Osteoblast (primary cell): ENCODE measurements around the gene ETDB. TPM values are rescaled to one million over a fixed set of nuclear protein-coding genes. Genes with fewer than 3 reads are reported as not detected.
A peak's percentile ranks its signal among the peaks of the same experiment; 100 is the strongest.

Experiments
- DNase-seq: peaks from one replicate; pipeline ENCODE4 v3.0.0; 2011; ENCODE audit warnings: low spot score, mixed read lengths; ENCODE audit not compliant: insufficient read length; ENCODE audit errors: missing footprints
- H2AFZ ChIP-seq: 2 replicates; pipeline ENCODE4 v1.6.0; 2011; ENCODE audit warnings: mild to moderate bottlenecking, low read length
- H3K27ac ChIP-seq: 2 replicates; pipeline ENCODE4 v1.5.1; 2011; ENCODE audit warnings: mild to moderate bottlenecking, low read depth, low read length, moderate library complexity
- H3K27me3 ChIP-seq: 2 replicates; pipeline ENCODE4 v1.6.0; 2012; ENCODE audit warnings: mild to moderate bottlenecking, control low read depth, inconsistent platforms, low read length, moderate library complexity; ENCODE audit not compliant: insufficient read depth
- H3K36me3 ChIP-seq: 2 replicates; pipeline ENCODE4 v1.5.1; 2011; ENCODE audit warnings: mild to moderate bottlenecking, low read length, control low read depth, moderate library complexity; ENCODE audit not compliant: insufficient read depth
- H3K4me1 ChIP-seq: 2 replicates; pipeline ENCODE4 v1.5.1; 2011; ENCODE audit warnings: mild to moderate bottlenecking, low read length, control low read depth, moderate library complexity; ENCODE audit not compliant: insufficient read depth
- H3K4me2 ChIP-seq: 2 replicates; pipeline ENCODE4 v1.6.0; 2011; ENCODE audit warnings: mild to moderate bottlenecking, low read length; ENCODE audit not compliant: insufficient read depth
- H3K4me3 ChIP-seq: fragments of 200-600 bp; sonication (generic); 3 replicates; pipeline ENCODE4 v1.5.1; 2012; ENCODE audit warnings: mild to moderate bottlenecking, low read length, inconsistent platforms; ENCODE audit not compliant: insufficient read depth
- H3K79me2 ChIP-seq: 2 replicates; pipeline ENCODE4 v1.6.0; 2012; ENCODE audit warnings: mild to moderate bottlenecking, low read length, control low read depth, inconsistent platforms; ENCODE audit not compliant: insufficient read depth
- H3K9me3 ChIP-seq: 2 replicates; pipeline ENCODE4 v1.5.1; 2011; ENCODE audit warnings: low read depth, low read length, control low read depth
- H4K20me1 ChIP-seq: 2 replicates; pipeline ENCODE4 v1.6.0; 2012; ENCODE audit warnings: mild to moderate bottlenecking, low read length, control low read depth; ENCODE audit not compliant: insufficient read depth
- CTCF ChIP-seq: IDR thresholded peaks from 2 replicates; pipeline ENCODE4 v1.5.1; 2011; ENCODE audit warnings: mild to moderate bottlenecking, low read depth, low read length, moderate library complexity; ENCODE audit errors: extremely low read depth
- total RNA-seq: library from RNA; depleted of rRNA; stranded (reverse); fragments of >200 nt; gene quantifications from 2 replicates; pipeline ENCODE4 v1.2.3, GENCODE V29; 2012

The ETDB gene
- total RNA-seq, 1 donor: not detected

GRCh38 chrX:135114392-135114791 lies 5.9 kb downstream of the ETDB start:
- H4K20me1 ChIP-seq: no peaks in the 10 kb centered on the region
- no peaks in the 10 kb centered on the region for H3K9me3 ChIP-seq
- no peak overlapping the region for H3K27ac ChIP-seq
- no peaks in the 10 kb centered on the region for H3K36me3 ChIP-seq
- no peak for TF ChIP-seq CTCF
- H3K4me2 ChIP-seq: no peak overlapping the region
- no peaks in the 10 kb centered on the region for H3K4me1 ChIP-seq
- no peaks in the 10 kb centered on the region for H3K79me2 ChIP-seq
- H2AFZ ChIP-seq: no peak overlapping the region
- H3K27me3 ChIP-seq: no peaks in the 10 kb centered on the region
- H3K4me3 ChIP-seq: no peak overlapping the region
- DNase-seq: no peak

- no peak for DNase-seq
- no peaks in the 10 kb centered on the region for H3K36me3 ChIP-seq
- no peak for TF ChIP-seq CTCF
- no peaks in the 10 kb centered on the region for H3K4me1 ChIP-seq
- no peak overlapping the region for H3K4me2 ChIP-seq
- H4K20me1 ChIP-seq: no peaks in the 10 kb centered on the region
- no peaks in the 10 kb centered on the region for H3K9me3 ChIP-seq
- H2AFZ ChIP-seq: no peak overlapping the region
- H3K4me3 ChIP-seq: no peak overlapping the region
- no peak overlapping the region for H3K27ac ChIP-seq
- no peaks in the 10 kb centered on the region for H3K79me2 ChIP-seq
- H3K27me3 ChIP-seq: no peaks in the 10 kb centered on the region
Observed at GRCh38 chrX:135112743-135113142, 7.6 kb downstream of the ETDB start.

DNA sequence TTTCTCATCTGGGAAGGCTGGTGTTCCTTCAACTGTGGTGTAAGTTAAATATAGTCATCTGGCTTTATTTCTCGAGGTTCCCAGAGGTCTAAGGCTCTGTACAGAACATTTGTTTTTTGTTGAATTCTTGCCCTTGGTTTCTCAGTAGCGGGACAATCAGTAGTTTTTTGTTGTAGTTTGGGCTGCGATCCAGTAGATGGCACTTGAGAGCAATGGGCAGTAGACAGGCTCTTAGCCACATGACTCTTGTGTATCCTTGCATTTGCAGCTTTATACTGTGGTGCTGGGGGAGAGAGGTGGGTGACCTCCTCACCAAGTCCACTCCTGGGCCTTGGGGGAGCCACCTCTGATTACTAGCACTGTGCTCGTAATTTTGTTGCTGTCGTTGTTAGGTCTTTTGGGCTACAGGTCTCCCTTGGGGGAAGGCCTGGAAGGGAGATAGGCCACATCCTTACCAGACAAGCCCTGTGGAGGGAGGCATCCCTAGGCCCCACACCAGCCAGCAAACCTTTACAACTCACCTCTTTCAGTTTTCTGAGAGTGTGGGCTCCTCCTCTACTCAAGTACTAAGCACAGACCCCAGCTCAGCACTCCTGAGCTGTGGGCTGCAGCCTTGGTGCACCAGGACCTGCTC lies 8.1 kb downstream of the ETDB start:
- Histone ChIP-seq H3K4me3 (no peak overlapping the region), H3K79me2 (no peaks in the 10 kb centered on the region), H4K20me1 (no peaks in the 10 kb centered on the region), H3K27me3 (no peaks in the 10 kb centered on the region), H3K4me2 (no peak overlapping the region), H3K36me3 (no peaks in the 10 kb centered on the region), H3K4me1 (no peaks in the 10 kb centered on the region), H2AFZ (no peak overlapping the region), H3K9me3 (no peaks in the 10 kb centered on the region), H3K27ac (no peak overlapping the region)
- peak; percentile 71 for TF ChIP-seq CTCF
- no peak for DNase-seq

- Histone ChIP-seq H3K4me1 (no peaks in the 10 kb centered on the region), H2AFZ (no peak overlapping the region), H3K27me3 (peaks cover 3% of the 10 kb centered on the region), H3K4me3 (no peak overlapping the region), H4K20me1 (no peaks in the 10 kb centered on the region), H3K4me2 (no peak overlapping the region), H3K36me3 (no peaks in the 10 kb centered on the region), H3K27ac (no peak overlapping the region), H3K79me2 (no peaks in the 10 kb centered on the region), H3K9me3 (no peaks in the 10 kb centered on the region)
- TF ChIP-seq CTCF: no peak
- no peak for DNase-seq
Observed at GRCh38 chrX:135109554-135109953, 10.8 kb downstream of the ETDB start.
